ENCODE results near the gene SLC25A44.

GRCh38 chr1:156146769-156147405, 47.0 kb upstream of the SLC25A44 start:
- TF ChIP-seq EP300 (IDR thresholded peaks at IDR 0.05), result no peak
- TF ChIP-seq, protein P1, sequence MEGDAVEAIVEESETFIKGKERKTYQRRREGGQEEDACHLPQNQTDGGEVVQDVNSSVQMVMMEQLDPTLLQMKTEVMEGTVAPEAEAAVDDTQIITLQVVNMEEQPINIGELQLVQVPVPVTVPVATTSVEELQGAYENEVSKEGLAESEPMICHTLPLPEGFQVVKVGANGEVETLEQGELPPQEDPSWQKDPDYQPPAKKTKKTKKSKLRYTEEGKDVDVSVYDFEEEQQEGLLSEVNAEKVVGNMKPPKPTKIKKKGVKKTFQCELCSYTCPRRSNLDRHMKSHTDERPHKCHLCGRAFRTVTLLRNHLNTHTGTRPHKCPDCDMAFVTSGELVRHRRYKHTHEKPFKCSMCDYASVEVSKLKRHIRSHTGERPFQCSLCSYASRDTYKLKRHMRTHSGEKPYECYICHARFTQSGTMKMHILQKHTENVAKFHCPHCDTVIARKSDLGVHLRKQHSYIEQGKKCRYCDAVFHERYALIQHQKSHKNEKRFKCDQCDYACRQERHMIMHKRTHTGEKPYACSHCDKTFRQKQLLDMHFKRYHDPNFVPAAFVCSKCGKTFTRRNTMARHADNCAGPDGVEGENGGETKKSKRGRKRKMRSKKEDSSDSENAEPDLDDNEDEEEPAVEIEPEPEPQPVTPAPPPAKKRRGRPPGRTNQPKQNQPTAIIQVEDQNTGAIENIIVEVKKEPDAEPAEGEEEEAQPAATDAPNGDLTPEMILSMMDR (IDR thresholded peaks at IDR 0.05), result no peak
